GM12864 (cell line): Measurements from ENCODE around the gene PIGA.

Experiments
- DNase-seq: peaks from one replicate; pipeline ENCODE4 v3.0.0-alpha.2; 2011; ENCODE audit warnings: low read depth
- H3K4me3 ChIP-seq: 2 replicates; pipeline ENCODE4 v1.5.1; 2011; ENCODE audit warnings: mild to moderate bottlenecking, low read depth, low read length, control low read depth
- TF ChIP-seq, protein P1 (sequence below): IDR thresholded peaks from 2 replicates; pipeline ENCODE4 v1.5.1; 2011; ENCODE audit warnings: low read depth, mild to moderate bottlenecking, moderate library complexity, low read length, control low read depth, inconsistent platforms; ENCODE audit errors: missing control alignments

The PIGA gene, protein sequence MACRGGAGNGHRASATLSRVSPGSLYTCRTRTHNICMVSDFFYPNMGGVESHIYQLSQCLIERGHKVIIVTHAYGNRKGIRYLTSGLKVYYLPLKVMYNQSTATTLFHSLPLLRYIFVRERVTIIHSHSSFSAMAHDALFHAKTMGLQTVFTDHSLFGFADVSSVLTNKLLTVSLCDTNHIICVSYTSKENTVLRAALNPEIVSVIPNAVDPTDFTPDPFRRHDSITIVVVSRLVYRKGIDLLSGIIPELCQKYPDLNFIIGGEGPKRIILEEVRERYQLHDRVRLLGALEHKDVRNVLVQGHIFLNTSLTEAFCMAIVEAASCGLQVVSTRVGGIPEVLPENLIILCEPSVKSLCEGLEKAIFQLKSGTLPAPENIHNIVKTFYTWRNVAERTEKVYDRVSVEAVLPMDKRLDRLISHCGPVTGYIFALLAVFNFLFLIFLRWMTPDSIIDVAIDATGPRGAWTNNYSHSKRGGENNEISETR

DNA sequence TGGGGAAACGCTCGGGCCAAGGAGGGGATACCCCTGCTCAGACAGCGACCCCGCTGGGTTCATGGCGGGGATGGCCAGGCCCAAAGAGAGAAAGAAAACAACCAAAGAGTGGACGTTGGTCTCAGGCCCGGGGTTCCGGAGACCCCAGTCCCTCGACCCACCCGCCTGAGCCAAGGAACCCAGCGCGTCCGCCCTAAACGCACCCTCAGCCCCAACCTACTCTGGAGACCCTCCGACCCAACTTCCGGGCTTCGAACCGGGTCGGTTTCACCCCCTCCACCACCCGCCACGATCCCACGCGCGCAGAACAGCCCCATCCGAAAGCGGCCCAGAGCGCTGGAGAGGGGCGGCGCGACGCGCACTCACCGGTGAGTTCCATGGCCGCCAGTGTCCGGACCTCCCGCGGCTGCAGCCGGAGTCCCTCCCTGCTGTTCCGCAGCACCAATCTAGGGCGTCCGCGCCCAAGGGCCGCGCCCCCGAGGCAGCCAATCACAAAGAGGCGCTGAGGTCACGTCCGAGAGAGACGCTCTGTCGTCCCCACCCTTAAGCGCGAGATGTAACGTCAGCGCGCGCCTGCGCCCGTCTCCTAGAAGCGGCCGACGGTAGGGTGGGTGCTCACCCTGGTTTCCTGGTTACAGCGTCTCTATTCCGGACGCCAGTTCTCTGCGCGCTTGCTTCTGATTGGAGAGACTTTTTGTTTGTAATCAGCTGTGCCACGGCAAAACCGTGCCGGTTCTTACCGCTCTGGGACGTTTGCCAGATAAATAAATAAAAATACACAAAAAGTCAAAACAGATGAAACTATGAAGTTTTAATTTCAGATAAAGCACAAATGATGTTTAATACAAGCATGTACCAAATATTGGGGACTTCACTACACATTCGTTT, at the start of gene PIGA:
Gene PIGA, minus strand, starts transcription at position 389 of the 888 bp plus-strand sequence. CDS start 3,593 bp downstream, outside the sequence.
- TF ChIP-seq, protein P1, sequence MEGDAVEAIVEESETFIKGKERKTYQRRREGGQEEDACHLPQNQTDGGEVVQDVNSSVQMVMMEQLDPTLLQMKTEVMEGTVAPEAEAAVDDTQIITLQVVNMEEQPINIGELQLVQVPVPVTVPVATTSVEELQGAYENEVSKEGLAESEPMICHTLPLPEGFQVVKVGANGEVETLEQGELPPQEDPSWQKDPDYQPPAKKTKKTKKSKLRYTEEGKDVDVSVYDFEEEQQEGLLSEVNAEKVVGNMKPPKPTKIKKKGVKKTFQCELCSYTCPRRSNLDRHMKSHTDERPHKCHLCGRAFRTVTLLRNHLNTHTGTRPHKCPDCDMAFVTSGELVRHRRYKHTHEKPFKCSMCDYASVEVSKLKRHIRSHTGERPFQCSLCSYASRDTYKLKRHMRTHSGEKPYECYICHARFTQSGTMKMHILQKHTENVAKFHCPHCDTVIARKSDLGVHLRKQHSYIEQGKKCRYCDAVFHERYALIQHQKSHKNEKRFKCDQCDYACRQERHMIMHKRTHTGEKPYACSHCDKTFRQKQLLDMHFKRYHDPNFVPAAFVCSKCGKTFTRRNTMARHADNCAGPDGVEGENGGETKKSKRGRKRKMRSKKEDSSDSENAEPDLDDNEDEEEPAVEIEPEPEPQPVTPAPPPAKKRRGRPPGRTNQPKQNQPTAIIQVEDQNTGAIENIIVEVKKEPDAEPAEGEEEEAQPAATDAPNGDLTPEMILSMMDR, result no peak
- peak; percentile 82 for DNase-seq
- peak within 1 kb of the TSS; percentile 93 for H3K4me3 ChIP-seq

DNA sequence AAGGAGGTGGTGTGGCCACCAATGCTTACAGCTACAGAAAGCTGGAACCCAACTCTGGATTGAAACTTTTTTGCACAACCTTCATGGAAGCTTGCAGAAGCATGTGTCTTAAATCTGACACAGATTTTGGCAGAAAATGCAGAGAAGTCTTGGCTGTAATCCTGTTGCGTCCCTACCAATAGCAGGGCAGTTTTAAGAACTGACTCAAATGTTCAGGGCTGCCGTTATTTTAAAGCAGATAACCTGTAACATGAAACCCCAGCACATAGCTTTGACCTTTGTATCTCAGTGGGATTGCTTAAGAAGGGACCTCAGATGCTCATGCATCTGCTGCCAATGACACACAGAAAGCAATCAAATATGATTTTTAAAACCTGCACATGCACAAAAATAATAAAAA, 49.0 kb upstream of the PIGA start, which contains the start of gene VEGFD:
Gene VEGFD, minus strand, starts transcription at position 110 of the 400 bp plus-strand sequence. CDS start 467 bp downstream, outside the sequence.
- DNase-seq, result no peak
- TF ChIP-seq, protein P1, result no peak
- H3K4me3 ChIP-seq, result no peak within 1 kb of the TSS

DNA sequence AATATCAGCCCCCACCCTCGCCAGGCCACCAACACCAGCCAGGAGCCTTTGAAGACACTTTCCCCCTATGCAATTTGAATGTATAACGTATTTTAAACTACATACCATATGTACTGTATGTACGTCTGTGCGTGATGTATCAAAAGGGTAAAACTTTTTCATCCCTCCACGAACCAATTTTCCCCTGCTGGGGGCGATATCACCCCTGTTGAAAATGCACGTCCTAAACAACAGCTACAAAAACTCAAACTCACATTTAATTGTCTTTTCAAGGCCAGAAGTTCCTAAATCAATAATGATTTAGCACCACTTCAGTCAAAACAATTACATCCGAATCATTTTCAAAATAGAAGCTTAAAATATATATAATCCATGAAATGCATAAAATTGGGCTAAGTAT, 47.5 kb upstream of the PIGA start:
- TF ChIP-seq, protein P1, result peak; percentile 7
- H3K4me3 ChIP-seq, result no peak overlapping the region
- no peak for DNase-seq

DNA sequence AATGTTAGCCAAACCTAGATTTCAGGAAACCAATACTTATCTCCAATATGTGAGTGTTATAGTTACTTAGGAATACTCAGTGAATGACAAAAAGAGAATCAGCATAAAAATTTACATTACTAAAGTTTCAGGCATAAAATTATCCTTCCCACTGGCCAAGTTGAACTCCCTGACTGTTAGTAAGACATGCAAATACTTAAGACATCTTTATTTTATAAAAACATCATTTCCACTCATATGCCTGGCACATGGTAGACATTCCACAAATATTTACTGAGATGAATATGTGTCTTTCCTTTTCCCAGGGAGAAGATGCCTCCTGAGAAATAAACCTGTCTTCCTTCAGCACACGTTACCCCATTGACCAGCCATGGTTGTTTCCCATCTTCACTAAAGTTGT, 41.6 kb upstream of the PIGA start:
- H3K4me3 ChIP-seq, result no peak overlapping the region
- TF ChIP-seq, protein P1, result no peak
- no peak for DNase-seq

DNA sequence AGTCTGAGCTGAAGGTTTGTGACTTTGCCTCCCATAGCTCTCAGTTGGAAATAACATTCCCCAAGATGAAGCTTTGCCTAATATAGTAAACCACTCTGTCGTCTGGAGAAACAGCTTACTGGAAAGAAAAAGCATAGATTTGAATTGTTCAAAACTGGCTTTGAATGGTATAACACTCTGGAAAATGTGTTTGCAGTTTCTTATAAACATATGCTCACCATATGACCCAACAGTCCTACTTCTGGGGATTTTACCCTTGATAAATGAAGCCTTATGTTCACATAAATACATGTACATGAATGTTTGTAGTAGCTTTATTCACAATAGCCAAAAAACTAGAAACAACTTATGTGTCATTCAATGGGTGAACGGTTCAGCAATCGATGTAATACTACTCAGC, 38.7 kb upstream of the PIGA start:
- no peak for DNase-seq
- no peak overlapping the region for H3K4me3 ChIP-seq
- TF ChIP-seq, protein P1, result no peak

DNA sequence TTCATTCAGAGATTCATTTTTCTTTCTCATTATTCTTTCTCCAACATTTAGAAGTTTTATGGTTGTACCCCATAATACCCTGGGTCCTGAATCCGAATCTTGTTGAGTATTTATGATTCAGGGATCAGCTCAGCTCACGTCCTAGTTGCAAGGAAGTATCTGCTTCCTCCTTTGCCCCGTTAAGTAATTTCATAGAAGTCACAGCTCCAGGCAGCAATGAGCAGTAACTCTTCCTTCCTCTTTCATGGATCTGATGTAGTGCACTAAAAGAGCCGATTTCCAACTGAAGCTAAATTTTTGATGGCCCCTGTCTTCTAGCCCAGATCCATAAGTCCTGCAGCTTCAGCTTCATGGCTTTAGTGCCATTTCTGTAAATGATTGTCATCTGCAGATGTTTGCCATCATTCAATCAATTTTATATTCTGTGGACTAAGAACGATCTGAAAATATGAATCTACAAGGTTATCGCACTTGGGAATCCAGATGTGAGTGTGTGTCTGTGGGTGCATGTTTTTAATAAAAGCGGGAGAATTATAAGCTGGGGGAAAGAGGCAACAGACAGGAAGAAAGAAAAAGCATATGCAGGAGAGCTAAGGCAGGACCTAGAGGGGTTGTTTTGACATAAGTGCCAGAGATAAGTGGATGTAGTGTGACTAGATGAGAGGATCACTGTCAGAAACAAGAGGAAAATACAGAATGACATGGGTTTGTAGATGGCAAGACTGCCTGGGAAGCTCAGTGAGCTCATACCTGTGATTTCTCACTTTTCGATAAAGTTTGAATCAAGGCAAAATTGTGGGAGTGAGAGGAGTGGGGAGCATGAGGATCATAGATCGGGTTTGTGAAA, 31.4 kb upstream of the PIGA start:
- H3K4me3 ChIP-seq, result no peak overlapping the region
- TF ChIP-seq, protein P1, result no peak
- no peak for DNase-seq
